BLaER1 treated with 17β-estradiol and CSF1 and Interleukin-3, amounts not matched to agents 10 nM and 100 nM (cell line): Measurements from ENCODE around the gene PDS5B.

ENCODE experiments used
- H3K27ac ChIP-seq, 11 experiments: shearing (Covaris generic); formaldehyde crosslinking; 2 replicates each; pipeline ENCODE4 v1.8.1; 2022
- H3K27me3 ChIP-seq, 11 experiments: shearing (Covaris generic); formaldehyde crosslinking; 2 replicates each; pipeline ENCODE4 v1.8.1; 2022
- H3K36me3 ChIP-seq, 11 experiments: shearing (Covaris generic); formaldehyde crosslinking; 2 replicates each; pipeline ENCODE4 v1.8.1; 2022
- H3K4me1 ChIP-seq, 10 experiments: shearing (Covaris generic); formaldehyde crosslinking; 2 replicates each; pipeline ENCODE4 v1.8.1; 2022
- H3K4me2 ChIP-seq, 11 experiments: shearing (Covaris generic); formaldehyde crosslinking; 2 replicates each; pipeline ENCODE4 v1.8.1; 2022
- H3K4me3 ChIP-seq, 10 experiments: shearing (Covaris generic); formaldehyde crosslinking; 2 replicates each; pipeline ENCODE4 v1.8.1; 2022
- H3K9ac ChIP-seq, 11 experiments: shearing (Covaris generic); formaldehyde crosslinking; 2 replicates each; pipeline ENCODE4 v1.8.1; 2022
- H3K9me3 ChIP-seq, 11 experiments: shearing (Covaris generic); formaldehyde crosslinking; replicated peaks in 1 of 11; 2 replicates each; pipeline ENCODE4 v1.8.1; 2022
- H4K20me1 ChIP-seq, 11 experiments: shearing (Covaris generic); formaldehyde crosslinking; 2 replicates each; pipeline ENCODE4 v1.8.1; 2022
- Cebpa-rat ChIP-seq, 11 experiments: shearing (Covaris generic); IDR thresholded peaks; 2 replicates each; pipeline ENCODE4 v1.8.1; 2022

The PDS5B gene

GRCh38 chr13:32585550-32586079 is 637 bp upstream of the PDS5B start:
- Histone ChIP-seq H3K36me3 (no peaks in the 10 kb centered on the region), H3K4me3 (peak overlapping the region; percentile 74 to 93 (median 82)), H3K9me3 (no peaks in the 10 kb centered on the region), H4K20me1 (peaks cover 24 to 36% (median 33%) of the 10 kb centered on the region in 11 experiments; a peak in 21 of 22 replicates), H3K27ac (peak overlapping the region in 10 of 11 experiments; percentile 19 to 94 (median 50); a peak in 17 of 22 replicates), H3K27me3 (no peaks in the 10 kb centered on the region), H3K4me1 (peaks cover 26 to 33% (median 30%) of the 10 kb centered on the region in 10 experiments), H3K4me2 (peak overlapping the region; percentile 75 to 94 (median 86)), H3K9ac (peak overlapping the region; percentile 74 to 96 (median 94))
- TF ChIP-seq Cebpa-rat (IDR thresholded peaks at IDR 0.05), result no peak

- TF ChIP-seq Cebpa-rat (IDR thresholded peaks at IDR 0.05), result peak in 1 of 11 experiments; percentile 9; a peak in 1 of 22 replicates
- Histone ChIP-seq H3K4me1 (peaks cover 27 to 36% (median 33%) of the 10 kb centered on the region in 10 experiments), H3K9ac (peak overlapping the region; percentile 90 to 96 (median 94)), H4K20me1 (peaks cover 36 to 52% (median 49%) of the 10 kb centered on the region in 11 experiments; a peak in 21 of 22 replicates), H3K27me3 (no peaks in the 10 kb centered on the region), H3K36me3 (peaks cover 0 to 12% (median 6%) of the 10 kb centered on the region in 11 experiments; a peak in 16 of 22 replicates), H3K27ac (peak overlapping the region; percentile 81 to 98 (median 94)), H3K9me3 (peaks cover 0 to 8% (median 3%) of the 10 kb centered on the region in 11 experiments; a peak in 10 of 22 replicates), H3K4me3 (peak overlapping the region; percentile 74 to 93 (median 82)), H3K4me2 (peak overlapping the region; percentile 86 to 95 (median 89))
Observed at GRCh38 chr13:32587011-32587810, 959 bp downstream of the PDS5B start.

GRCh38 chr13:32587811-32588170 is 1.5 kb downstream of the PDS5B start:
- H3K4me1 ChIP-seq, result peaks cover 27 to 36% (median 33%) of the 10 kb centered on the region in 10 experiments
- H3K4me2 ChIP-seq, result peak overlapping the region; percentile 86 to 95 (median 89)
- H4K20me1 ChIP-seq, result peaks cover 38 to 57% (median 55%) of the 10 kb centered on the region in 11 experiments; a peak in 21 of 22 replicates
- H3K9me3 ChIP-seq, result peaks cover 0 to 13% (median 9%) of the 10 kb centered on the region in 11 experiments; a peak in 12 of 22 replicates
- peak overlapping the region; percentile 74 to 93 (median 82) for H3K4me3 ChIP-seq
- peak overlapping the region; percentile 81 to 98 (median 94); a peak in 21 of 22 replicates for H3K27ac ChIP-seq
- peak overlapping the region; percentile 90 to 96 (median 94) for H3K9ac ChIP-seq
- peaks cover 0 to 17% (median 12%) of the 10 kb centered on the region in 11 experiments; a peak in 17 of 22 replicates for H3K36me3 ChIP-seq
- peak in 2 of 11 experiments; percentile 27 to 34; a peak in 1 of 22 replicates for TF ChIP-seq Cebpa-rat (IDR thresholded peaks at IDR 0.05)
- H3K27me3 ChIP-seq, result no peaks in the 10 kb centered on the region

DNA sequence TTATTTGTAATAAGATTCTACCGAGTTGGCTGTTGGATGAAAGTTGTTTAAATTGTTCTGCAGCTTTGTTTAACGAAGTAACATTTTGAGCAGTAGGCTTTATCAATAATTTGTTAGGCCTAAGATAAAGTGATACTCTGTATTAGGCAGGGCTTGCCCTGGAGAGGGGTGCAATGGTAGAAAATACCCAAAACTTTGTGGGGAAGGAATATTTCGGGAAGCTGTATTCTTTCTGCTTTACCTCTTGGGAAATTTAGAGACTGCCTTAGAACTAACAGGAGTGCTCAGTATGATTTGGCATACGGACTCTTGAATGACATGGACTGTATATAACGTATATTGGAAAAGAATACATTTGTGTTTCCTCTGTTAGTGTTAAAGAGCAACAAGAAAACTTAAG is 2.5 kb downstream of the PDS5B start:
- Histone ChIP-seq H4K20me1 (peaks cover 39 to 67% (median 64%) of the 10 kb centered on the region in 11 experiments; a peak in 21 of 22 replicates), H3K9me3 (peaks cover 0 to 22% (median 16%) of the 10 kb centered on the region in 11 experiments; a peak in 14 of 22 replicates), H3K27me3 (no peaks in the 10 kb centered on the region), H3K4me2 (peak overlapping the region; percentile 86 to 95 (median 89)), H3K36me3 (peaks cover 0 to 27% (median 18%) of the 10 kb centered on the region in 11 experiments; a peak in 17 of 22 replicates), H3K4me1 (peaks cover 27 to 36% (median 33%) of the 10 kb centered on the region in 10 experiments), H3K4me3 (peak overlapping the region; percentile 74 to 93 (median 82)), H3K27ac (peak overlapping the region in 10 of 11 experiments; percentile 81 to 98 (median 94); a peak in 19 of 22 replicates), H3K9ac (peak overlapping the region; percentile 90 to 96 (median 94))
- TF ChIP-seq Cebpa-rat (IDR thresholded peaks at IDR 0.05), result no peak

GRCh38 chr13:32589471-32589870 is 3.2 kb downstream of the PDS5B start:
- Histone ChIP-seq H3K36me3 (peaks cover 0 to 34% (median 18%) of the 10 kb centered on the region in 11 experiments; a peak in 17 of 22 replicates), H3K27me3 (no peaks in the 10 kb centered on the region), H3K4me1 (peaks cover 27 to 36% (median 33%) of the 10 kb centered on the region in 10 experiments), H3K4me3 (peak overlapping the region in 8 of 10 experiments; percentile 74 to 90 (median 82); a peak in 12 of 20 replicates), H3K9me3 (peaks cover 0 to 27% (median 19%) of the 10 kb centered on the region in 11 experiments; a peak in 15 of 22 replicates), H4K20me1 (peaks cover 39 to 74% (median 67%) of the 10 kb centered on the region in 11 experiments; a peak in 21 of 22 replicates), H3K4me2 (peak overlapping the region; percentile 86 to 95 (median 89)), H3K9ac (peak overlapping the region; percentile 90 to 96 (median 94); a peak in 20 of 22 replicates), H3K27ac (peak overlapping the region in 9 of 11 experiments; percentile 81 to 98 (median 94); a peak in 15 of 22 replicates)
- TF ChIP-seq Cebpa-rat (IDR thresholded peaks at IDR 0.05), result no peak

DNA sequence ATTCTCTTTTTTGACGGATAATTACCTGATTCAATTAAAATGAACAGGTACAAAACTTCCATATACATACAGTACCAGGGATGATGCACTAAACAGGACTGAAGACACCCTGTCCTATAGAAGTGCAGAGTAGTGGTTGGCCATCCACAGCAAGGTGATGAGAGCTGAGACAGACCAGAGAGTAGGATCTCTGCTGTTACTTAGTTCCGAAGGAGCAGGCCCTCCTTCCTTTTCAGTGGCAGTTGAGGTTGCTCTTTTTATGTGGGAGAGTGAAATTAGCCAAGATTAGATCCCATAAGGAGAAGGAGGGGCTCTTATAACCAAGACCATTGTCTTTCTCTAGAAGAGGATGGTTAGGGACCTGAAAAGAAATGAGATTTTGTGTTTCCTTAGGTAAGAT is 4.0 kb downstream of the PDS5B start:
- Histone ChIP-seq H3K27ac (0 out of 22 replicates have a peak overlapping the region, but pooled peaks of 1 of the 11 experiments have one; percentile 18), H3K4me3 (no peak overlapping the region), H3K4me1 (peaks cover 26 to 36% (median 31%) of the 10 kb centered on the region in 10 experiments), H3K27me3 (no peaks in the 10 kb centered on the region), H3K9ac (peak overlapping the region in 6 of 11 experiments; percentile 0 to 91 (median 39); a peak in 8 of 22 replicates), H3K9me3 (peaks cover 0 to 35% (median 26%) of the 10 kb centered on the region in 11 experiments; a peak in 16 of 22 replicates), H4K20me1 (peaks cover 43 to 82% (median 73%) of the 10 kb centered on the region in 11 experiments; a peak in 21 of 22 replicates), H3K4me2 (peak overlapping the region; percentile 60 to 95 (median 89)), H3K36me3 (peaks cover 0 to 40% (median 22%) of the 10 kb centered on the region in 11 experiments; a peak in 17 of 22 replicates)
- no peak for TF ChIP-seq Cebpa-rat (IDR thresholded peaks at IDR 0.05)

- Histone ChIP-seq H3K9ac (no peak overlapping the region), H4K20me1 (peaks cover 43 to 100% (median 85%) of the 10 kb centered on the region in 11 experiments; a peak in 21 of 22 replicates), H3K27me3 (no peaks in the 10 kb centered on the region), H3K36me3 (peaks cover 0 to 52% (median 33%) of the 10 kb centered on the region in 11 experiments; a peak in 19 of 22 replicates), H3K9me3 (peaks cover 3 to 54% (median 43%) of the 10 kb centered on the region in 11 experiments; a peak in 20 of 22 replicates), H3K27ac (no peak overlapping the region), H3K4me1 (peaks cover 20 to 29% (median 25%) of the 10 kb centered on the region in 10 experiments), H3K4me3 (no peak overlapping the region), H3K4me2 (no peak overlapping the region)
- TF ChIP-seq Cebpa-rat (IDR thresholded peaks at IDR 0.05), result no peak
Observed at GRCh38 chr13:32592082-32592481, 5.8 kb downstream of the PDS5B start.

DNA sequence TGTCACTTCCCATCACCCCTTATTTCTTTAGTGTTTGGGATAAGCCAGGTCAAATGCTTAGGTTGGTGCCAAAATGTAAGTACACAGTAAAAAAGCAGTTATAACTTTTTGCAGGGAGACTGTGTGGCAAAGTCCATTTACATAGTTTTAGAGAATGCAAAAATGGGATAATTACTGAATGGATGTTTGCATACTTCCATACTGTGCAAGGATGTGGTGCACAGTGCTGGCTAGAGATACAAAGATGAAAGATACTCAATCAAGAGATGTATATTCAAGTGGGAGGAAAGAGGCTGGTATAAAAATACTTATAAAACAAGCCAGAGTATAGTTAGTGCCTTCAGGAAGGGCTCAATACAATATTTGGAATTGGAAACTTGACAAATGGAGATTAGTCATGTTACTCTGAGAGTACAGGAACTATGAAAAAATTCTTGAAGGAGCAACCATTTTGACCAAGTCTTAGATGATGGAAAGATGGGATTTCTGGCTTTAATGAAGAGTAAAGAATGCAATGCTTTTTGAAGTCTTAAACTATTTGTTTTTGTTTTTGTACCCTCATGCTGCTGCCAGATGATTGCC is 8.0 kb downstream of the PDS5B start:
- no peak overlapping the region for H3K9ac ChIP-seq
- H3K36me3 ChIP-seq, result peaks cover 0 to 70% (median 48%) of the 10 kb centered on the region in 11 experiments; a peak in 19 of 22 replicates
- no peaks in the 10 kb centered on the region for H3K27me3 ChIP-seq
- TF ChIP-seq Cebpa-rat (IDR thresholded peaks at IDR 0.05), result no peak
- H3K4me2 ChIP-seq, result no peak overlapping the region
- no peak overlapping the region for H3K4me3 ChIP-seq
- H3K4me1 ChIP-seq, result peaks cover 14 to 19% (median 16%) of the 10 kb centered on the region in 10 experiments
- H4K20me1 ChIP-seq, result peaks cover 27 to 80% (median 68%) of the 10 kb centered on the region in 11 experiments; a peak in 21 of 22 replicates
- no peak overlapping the region for H3K27ac ChIP-seq
- peaks cover 21 to 75% (median 65%) of the 10 kb centered on the region in 11 experiments for H3K9me3 ChIP-seq
